Gastroesophageal sphincter (tissue), 4 donors: ENCODE data around the gene PLAC8. TPM values are rescaled to one million over a fixed set of nuclear protein-coding genes. Genes with fewer than 3 reads are reported as not detected.

Experiments
- total RNA-seq, 4 donors: library from RNA; depleted of rRNA; stranded (reverse); fragments of >200 nt; gene quantifications; one replicate each; pipeline ENCODE4 v1.1.0, GENCODE V29; 2016

Gene PLAC8
- total RNA-seq, 4 donors from 2014 or later: 2.0 to 32.0 (median 2.6) TPM; not detected in 1

Other genes with a start within 250 kb of the PLAC8 start
- 100 to 1,000 TPM; 118 to 197 (median 153) TPM for gene SEC31A, start 223.6 kb downstream of the PLAC8 start, total RNA-seq
- gene THAP9, start 214.0 kb downstream of the PLAC8 start, total RNA-seq: 10 to 100 TPM in 1 of 4 donors, 1 to 10 TPM in 3; 2.6 to 12.5 (median 5.7) TPM
- gene LIN54, start 103.9 kb downstream of the PLAC8 start, total RNA-seq: 10 to 100 TPM in 2 of 4 donors, 1 to 10 TPM in 2; 7.8 to 15.3 (median 10.2) TPM
- gene COPS4, start 79.5 kb downstream of the PLAC8 start, total RNA-seq: 10 to 100 TPM; 51.0 to 60.7 (median 55.8) TPM
- 1 to 10 TPM; 5.0 to 8.9 (median 5.5) TPM for gene COQ2, start 170.1 kb upstream of the PLAC8 start, total RNA-seq
- gene HPSE, start 220.1 kb upstream of the PLAC8 start, total RNA-seq: 1 to 10 TPM in 2 of 4 donors, under 1 TPM in 2; 0.47 to 3.3 (median 1.5) TPM